IMR-90 (cell line): Measurements from ENCODE around the gene SORCS1. TPM values are rescaled to one million over a fixed set of nuclear protein-coding genes. Genes with fewer than 3 reads are reported as not detected.

Source experiments
- ATAC-seq: fragments of 200-7000 bp; cut with Tn5 transposase; 2 replicates; pipeline ENCODE4 v1.9.1; 2020; ENCODE audit warnings: low read depth, mild to moderate bottlenecking, moderate library complexity
- BruUV-seq: library from RNA; stranded (reverse); fragments of 400-500 nt; replicated peaks from 2 replicates; lab custom pipeline; 2021; lab: Mats Ljungman, UMichigan
- CTCF ChIA-PET: fragments of 300-600 bp; formaldehyde crosslinking; extraction: SDS; loops from one replicate; lab custom pipeline; 2021; ENCODE audit warnings: antibody characterized with exemption; lab: Yijun Ruan, JAX
- POLR2A ChIA-PET: fragments of 300-600 bp; sonication (Branson Sonifier 250); formaldehyde crosslinking; loops from one replicate; lab custom pipeline; 2022; ENCODE audit warnings: antibody characterized with exemption; ENCODE audit not compliant: unreplicated experiment; lab: Charles Lee
- DNase-seq: peaks from one replicate; pipeline ENCODE4 v3.0.0; 2013
- H2AFZ ChIP-seq: replicated peaks from 2 replicates; pipeline ENCODE3; 2013; ENCODE audit warnings: low read length, mild to moderate bottlenecking; ENCODE audit not compliant: poor library complexity
- H2AK5ac ChIP-seq: 2 replicates; pipeline ENCODE4 v1.6.1; 2013; ENCODE audit warnings: low read depth, low read length, inconsistent platforms
- H2AK9ac ChIP-seq: replicated peaks from 2 replicates; pipeline ENCODE3; 2013; ENCODE audit warnings: mild to moderate bottlenecking, low read depth, low read length, moderate library complexity; ENCODE audit not compliant: poor library complexity
- H2BK120ac ChIP-seq: 2 replicates; pipeline ENCODE4 v1.6.1; 2013; ENCODE audit warnings: low read depth, low read length, inconsistent platforms
- H2BK15ac ChIP-seq: 3 replicates; pipeline ENCODE4 v1.6.1; 2013; ENCODE audit warnings: low read depth, low read length, inconsistent platforms
- H2BK20ac ChIP-seq: 2 replicates; pipeline ENCODE4 v1.6.1; 2013; ENCODE audit warnings: low read depth, mild to moderate bottlenecking, inconsistent platforms, low read length, moderate library complexity
- H2BK5ac ChIP-seq: 2 replicates; pipeline ENCODE4 v1.6.1; 2013; ENCODE audit warnings: mild to moderate bottlenecking, low read depth, low read length, inconsistent platforms; ENCODE audit not compliant: poor library complexity, severe bottlenecking
- H3K14ac ChIP-seq: replicated peaks from 2 replicates; pipeline ENCODE4 v1.6.1; 2013; ENCODE audit warnings: low read depth, low read length, inconsistent platforms
- H3K18ac ChIP-seq: 2 replicates; pipeline ENCODE4 v1.6.1; 2013; ENCODE audit warnings: low read depth, low read length, control low read depth
- H3K23ac ChIP-seq: 2 replicates; pipeline ENCODE4 v1.6.1; 2013; ENCODE audit warnings: low read depth, low read length, inconsistent platforms
- H3K27ac ChIP-seq: 2 replicates; pipeline ENCODE4 v1.5.1; 2013; ENCODE audit warnings: mild to moderate bottlenecking, control low read depth, low read length; ENCODE audit not compliant: insufficient read depth
- H3K27me3 ChIP-seq: 2 replicates; pipeline ENCODE4 v1.6.1; 2013; ENCODE audit warnings: low read length; ENCODE audit not compliant: control insufficient read depth, insufficient read depth
- H3K36me3 ChIP-seq: 2 replicates; pipeline ENCODE4 v1.6.1; 2013; ENCODE audit warnings: low read length, mixed read lengths; ENCODE audit not compliant: control insufficient read depth, insufficient read depth
- H3K4ac ChIP-seq: 2 replicates; pipeline ENCODE4 v1.6.1; 2013; ENCODE audit warnings: low read depth, low read length, inconsistent platforms
- H3K4me1 ChIP-seq: 2 replicates; pipeline ENCODE4 v1.6.1; 2013; ENCODE audit warnings: low read length, mixed read lengths; ENCODE audit not compliant: control insufficient read depth, insufficient read depth
- H3K4me2 ChIP-seq: 2 replicates; pipeline ENCODE4 v1.6.1; 2013; ENCODE audit warnings: low read depth, mild to moderate bottlenecking, control low read depth, low read length, moderate library complexity
- H3K4me3 ChIP-seq: 2 replicates; pipeline ENCODE4 v1.5.1; 2013; ENCODE audit warnings: low read depth, mild to moderate bottlenecking, control low read depth, low read length, moderate library complexity; ENCODE audit not compliant: insufficient read depth
- H3K56ac ChIP-seq: 2 replicates; pipeline ENCODE4 v1.6.1; 2013; ENCODE audit warnings: low read length, inconsistent platforms; ENCODE audit not compliant: insufficient read depth; ENCODE audit errors: extremely low read depth
- H3K79me1 ChIP-seq, 2 experiments: 2 replicates each; pipeline ENCODE4 v1.6.1; 2013; ENCODE audit warnings: low read length in 2 of 2, inconsistent platforms in 1 of 2, low read depth in 1 of 2
- H3K9ac ChIP-seq: 2 replicates; pipeline ENCODE4 v1.6.1; 2013; ENCODE audit warnings: low read depth, low read length, control low read depth
- H3K9me1 ChIP-seq: 2 replicates; pipeline ENCODE4 v1.6.1; 2013; ENCODE audit warnings: low read length, inconsistent platforms; ENCODE audit not compliant: insufficient read depth
- H3K9me3 ChIP-seq: 2 replicates; pipeline ENCODE4 v1.6.1; 2013; ENCODE audit warnings: low read length; ENCODE audit not compliant: control insufficient read depth, insufficient read depth
- H4K20me1 ChIP-seq: 2 replicates; pipeline ENCODE4 v1.6.1; 2013; ENCODE audit warnings: low read length, inconsistent platforms; ENCODE audit not compliant: insufficient read depth
- H4K5ac ChIP-seq: 2 replicates; pipeline ENCODE4 v1.6.1; 2013; ENCODE audit warnings: mild to moderate bottlenecking, low read depth, low read length, control low read depth
- H4K8ac ChIP-seq, 2 experiments: 2 replicates each; pipeline ENCODE4 v1.6.1; 2013; ENCODE audit warnings: low read depth in 2 of 2, low read length in 2 of 2, control low read depth in 1 of 2, inconsistent platforms in 1 of 2
- H4K91ac ChIP-seq: 2 replicates; pipeline ENCODE4 v1.6.1; 2013; ENCODE audit warnings: low read depth, low read length, inconsistent platforms; ENCODE audit not compliant: insufficient read depth
- BHLHE40 ChIP-seq: fragments of 150-350 bp; IDR thresholded peaks from 2 replicates; pipeline ENCODE4 v1.6.1; 2016; ENCODE audit warnings: mild to moderate bottlenecking, low read depth, low read length
- CTCF ChIP-seq: conservative IDR thresholded peaks from 2 replicates; pipeline ENCODE4 v1.5.1; 2012; ENCODE audit warnings: mild to moderate bottlenecking, low read depth, low read length, improper control_type of control experiment
- MXI1 ChIP-seq: IDR thresholded peaks from 2 replicates; pipeline ENCODE4 v1.6.1; 2012; ENCODE audit warnings: low read depth, mild to moderate bottlenecking, low read length, moderate library complexity, borderline replicate concordance
- NFE2L2 ChIP-seq: fragments of 150-350 bp; IDR thresholded peaks from 2 replicates; pipeline ENCODE4 v1.6.1; 2016; ENCODE audit warnings: low read depth, mild to moderate bottlenecking, low read length
- RCOR1 ChIP-seq: IDR thresholded peaks from 2 replicates; pipeline ENCODE4 v1.6.1; 2012; ENCODE audit warnings: mild to moderate bottlenecking, low read length, improper control_type of control experiment; ENCODE audit not compliant: insufficient replicate concordance
- SMC3 ChIP-seq: fragments of 150-350 bp; IDR thresholded peaks from 2 replicates; pipeline ENCODE4 v1.6.1; 2016; ENCODE audit warnings: low read depth, mild to moderate bottlenecking, antibody characterized with exemption, low read length, moderate library complexity
- USF2 ChIP-seq: fragments of 150-350 bp; IDR thresholded peaks from 2 replicates; pipeline ENCODE4 v1.6.1; 2017; ENCODE audit warnings: mild to moderate bottlenecking, antibody characterized with exemption, low read length, low read depth
- WGBS, 2 experiments: methylation state at CpG; one replicate each; pipeline versions ENCODE4 v1.1.5 to v1.1.7; 2013; ENCODE audit warnings: missing lambda C conversion rate in 2 of 2; ENCODE audit not compliant: insufficient read length in 1 of 2; ENCODE audit errors: extremely low coverage in 2 of 2; 5-methylcytosine and 5-hydroxymethylcytosine counted together
- dilution Hi-C: fragments of 300-500 bp; cut with HindIII; formaldehyde crosslinking; loops from one replicate; pipeline ENCODE4 v1.14.3; 2018; ENCODE audit warnings: low sequenced_read_pairs; ENCODE audit not compliant: unreplicated experiment
- in situ Hi-C: fragments of 300-500 bp; cut with MboI; formaldehyde crosslinking; loops from 3 replicates; pipeline ENCODE4 v1.14.3; 2019; ENCODE audit warnings: low sequenced_read_pairs, inconsistent platforms, mixed read lengths
- intact Hi-C: fragments of 100-400 bp; cut with micrococcal nuclease; formaldehyde crosslinking; loops from 2 replicates; pipeline ENCODE4 v1.10.0; 2022
- polyA plus RNA-seq, 3 experiments: library from polyadenylated mRNA; depleted of rRNA; stranded (reverse); fragments of >200 nt; gene quantifications; 2 replicates each; pipeline ENCODE4 v1.2.3, GENCODE V29; 2012; ENCODE audit warnings: low replicate concordance in 1 of 3
- total RNA-seq: library from RNA; depleted of rRNA; stranded (reverse); fragments of >200 nt; gene quantifications from 2 replicates; pipeline ENCODE4 v1.2.3, GENCODE V29; 2012

Gene SORCS1
- total and polyA plus RNA-seq, 2 of the 4 experiments (the other 2 are of a cell fraction) = under 0.01 TPM; not detected in 1

GRCh38 chr10:106570268-106570667 lies 594.2 kb downstream of the SORCS1 start:
- Histone ChIP-seq H2BK15ac (peak overlapping the region; percentile 21; the same call in 1 of the 3 replicates), H3K23ac (no peak overlapping the region), H3K9me1 (peaks cover 3% of the 10 kb centered on the region; the same call in 1 of the 2 replicates), H4K8ac (no peak overlapping the region; a peak in 1 of 4 replicates), H4K20me1 (no peaks in the 10 kb centered on the region), H2AK9ac (no peak overlapping the region), H2BK20ac (no peak overlapping the region), H3K4ac (no peak overlapping the region), H2AFZ (no peak overlapping the region), H3K4me3 (no peak overlapping the region), H3K18ac (no peak overlapping the region), H3K9ac (no peak overlapping the region), H3K27ac (no peak overlapping the region), H4K5ac (no peak overlapping the region), H2BK5ac (no peak overlapping the region), H2BK120ac (no peak overlapping the region), H3K4me2 (no peak overlapping the region), H3K4me1 (no peaks in the 10 kb centered on the region), H3K36me3 (no peaks in the 10 kb centered on the region), H4K91ac (no peak overlapping the region), H2AK5ac (no peak overlapping the region), H3K27me3 (no peaks in the 10 kb centered on the region), H3K9me3 (peaks cover 6% of the 10 kb centered on the region), H3K14ac (no peak overlapping the region), H3K79me1 (no peaks in the 10 kb centered on the region), H3K56ac (no peak overlapping the region)
- dilution Hi-C loops = no loop called here
- in situ Hi-C loops = loop anchor here (10.0 kb wide), 1 partner anchor 145 kb away; no protein-coding TSS in a partner anchor
- DNase-seq = no peak
- WGBS, 2 experiments = no CpG with 5 or more reads among the region's 5 CpGs
- POLR2A ChIA-PET = no interaction called here
- no peak for ATAC-seq
- TF ChIP-seq BHLHE40 (no peak), SMC3 (no peak), NFE2L2 (no peak), CTCF (no peak), RCOR1 (no peak), MXI1 (no peak), USF2 (no peak)
- CTCF ChIA-PET = no interaction called here
- intact Hi-C loops = loop anchor here (2.0 to 10.0 kb wide), 2 partner anchors 395 to 619 kb away; no protein-coding TSS in a partner anchor
- BruUV-seq = no TSS peak
